ENCODE measurements around the gene ARID3B. TPM values are rescaled to one million over a fixed set of nuclear protein-coding genes. Genes with fewer than 3 reads are reported as not detected.
"Not testable (repeated sequence)": the region's sequence is repeated elsewhere in the genome, so short reads cannot be mapped to it uniquely, and the experiment has no call there.

Gene ARID3B
- total RNA-seq, 1 donor from 2014 or later, result 1.6 TPM

- DNase-seq (no peak), ATAC-seq (ENCODE audit: poor library complexity) (no peak)
- intact Hi-C loops (cut with DNase I), result no loop called here
Measured at GRCh38 chr15:74593122-74593521, 52.1 kb downstream of the ARID3B start.

- no peak for ATAC-seq (ENCODE audit: poor library complexity)
- intact Hi-C loops (cut with DNase I), result no loop called here
- DNase-seq, result no peak
Measured at GRCh38 chr15:74594455-74594854, 53.4 kb downstream of the ARID3B start.

- intact Hi-C loops (cut with DNase I), result no loop called here
Measured at GRCh38 chr15:74595271-74595670, 54.3 kb downstream of the ARID3B start.

GRCh38 chr15:74596736-74597135 lies 55.7 kb downstream of the ARID3B start:
- DNase-seq; ATAC-seq (ENCODE audit: poor library complexity); intact Hi-C loops (cut with DNase I): not testable (repeated sequence)

More at GRCh38 chr15:74595271-74595670, 54.3 kb downstream of the ARID3B start:
- ATAC-seq (ENCODE audit: poor library complexity) (no peak), DNase-seq (no peak)

GRCh38 chr15:74597146-74597705 lies 56.2 kb downstream of the ARID3B start:
- DNase-seq; intact Hi-C loops (cut with DNase I); ATAC-seq (ENCODE audit: poor library complexity): not testable (repeated sequence)

- DNase-seq, result peak; percentile 97
- ATAC-seq (ENCODE audit: poor library complexity), result peak; percentile 98
- intact Hi-C loops (cut with DNase I), result no loop called here
Measured at GRCh38 chr15:74598126-74598842, 57.3 kb downstream of the ARID3B start.

- intact Hi-C loops (cut with DNase I), result no loop called here
- peak; percentile 17 for ATAC-seq (ENCODE audit: poor library complexity)
- DNase-seq, result no peak
Measured at GRCh38 chr15:74599156-74599555, 58.1 kb downstream of the ARID3B start.

- ATAC-seq (ENCODE audit: poor library complexity) (no peak), DNase-seq (peak; percentile 27)
- intact Hi-C loops (cut with DNase I), result no loop called here
Measured at GRCh38 chr15:74603026-74603788, 62.2 kb downstream of the ARID3B start.

GRCh38 chr15:74603789-74604705 lies 63.0 kb downstream of the ARID3B start:
- ATAC-seq (ENCODE audit: poor library complexity) (no peak), DNase-seq (peak; percentile 32)
- intact Hi-C loops (cut with DNase I), result no loop called here

GRCh38 chr15:74604983-74605794 lies 64.2 kb downstream of the ARID3B start:
- intact Hi-C loops (cut with DNase I), result no loop called here
- peak; percentile 20 for DNase-seq
- no peak for ATAC-seq (ENCODE audit: poor library complexity)

- ATAC-seq (ENCODE audit: poor library complexity) (no peak), DNase-seq (no peak)
- intact Hi-C loops (cut with DNase I), result no loop called here
Measured at GRCh38 chr15:74605795-74606150, 64.8 kb downstream of the ARID3B start.

- intact Hi-C loops (cut with DNase I), result no loop called here
- ATAC-seq (ENCODE audit: poor library complexity) (no peak), DNase-seq (no peak)
Measured at GRCh38 chr15:74608786-74609185, 67.8 kb downstream of the ARID3B start.

GRCh38 chr15:74609938-74610301 lies 68.9 kb downstream of the ARID3B start:
- DNase-seq (no peak), ATAC-seq (ENCODE audit: poor library complexity) (no peak)
- intact Hi-C loops (cut with DNase I), result loop anchor here (5.0 kb wide), 1 partner anchor 68 kb away; the partner anchor contains the start of gene ARID3B

- DNase-seq, result peak; percentile 66
- intact Hi-C loops (cut with DNase I), result loop anchor here (5.0 kb wide), 1 partner anchor 68 kb away; the partner anchor contains the start of gene ARID3B
- peak; percentile 23 for ATAC-seq (ENCODE audit: poor library complexity)
Measured at GRCh38 chr15:74610302-74610951, 69.4 kb downstream of the ARID3B start.

GRCh38 chr15:74611341-74611740 lies 70.3 kb downstream of the ARID3B start:
- no peak for ATAC-seq (ENCODE audit: poor library complexity)
- intact Hi-C loops (cut with DNase I), result loop anchor here (5.0 kb wide), 1 partner anchor 69 kb away; the partner anchor contains the start of gene ARID3B
- no peak for DNase-seq

GRCh38 chr15:74611834-74612233 lies 70.8 kb downstream of the ARID3B start:
- intact Hi-C loops (cut with DNase I), result loop anchor here (5.0 kb wide), 1 partner anchor 70 kb away; the partner anchor contains the start of gene ARID3B
- no peak for ATAC-seq (ENCODE audit: poor library complexity)
- no peak for DNase-seq

GRCh38 chr15:74612677-74613076 lies 71.7 kb downstream of the ARID3B start:
- ATAC-seq (ENCODE audit: poor library complexity) (no peak), DNase-seq (peak; percentile 26)
- intact Hi-C loops (cut with DNase I), result loop anchor here (5.0 kb wide), 1 partner anchor 70 kb away; the partner anchor contains the start of gene ARID3B
